Panc1 (cell line): Measurements from ENCODE around the gene COL28A1.
"Not testable (repeated sequence)": the region's sequence is repeated elsewhere in the genome, so short reads cannot be mapped to it uniquely, and the experiment has no call there.

Experiments used
- POLR2AphosphoS5 ChIP-seq: IDR thresholded peaks from 2 replicates; pipeline ENCODE4 v1.6.1; 2012; ENCODE audit warnings: mild to moderate bottlenecking, low read depth, low read length, moderate library complexity
- SIN3A ChIP-seq: IDR thresholded peaks from 2 replicates; pipeline ENCODE4 v1.6.1; 2012; ENCODE audit warnings: low read depth, mild to moderate bottlenecking, low read length, moderate library complexity, borderline replicate concordance; ENCODE audit not compliant: insufficient read depth
- TCF7L2 ChIP-seq: IDR thresholded peaks from 2 replicates; pipeline ENCODE4 v1.6.1; 2011; ENCODE audit warnings: mild to moderate bottlenecking, low read depth, low read length, inconsistent platforms
- TF ChIP-seq, protein P1 (sequence below): fragments of 450-650 bp; IDR thresholded peaks from 2 replicates; pipeline ENCODE4 v1.5.1; 2017; ENCODE audit warnings: mild to moderate bottlenecking
- TF ChIP-seq, protein P2 (sequence below), 2 experiments: IDR thresholded peaks; 2 replicates each; pipeline ENCODE4 v1.6.1; 2011 to 2012; ENCODE audit warnings: low read depth in 2 of 2, control low read depth in 1 of 2, low read length in 1 of 2, mild to moderate bottlenecking in 1 of 2, moderate library complexity in 1 of 2; ENCODE audit not compliant: insufficient read depth in 1 of 2

DNA sequence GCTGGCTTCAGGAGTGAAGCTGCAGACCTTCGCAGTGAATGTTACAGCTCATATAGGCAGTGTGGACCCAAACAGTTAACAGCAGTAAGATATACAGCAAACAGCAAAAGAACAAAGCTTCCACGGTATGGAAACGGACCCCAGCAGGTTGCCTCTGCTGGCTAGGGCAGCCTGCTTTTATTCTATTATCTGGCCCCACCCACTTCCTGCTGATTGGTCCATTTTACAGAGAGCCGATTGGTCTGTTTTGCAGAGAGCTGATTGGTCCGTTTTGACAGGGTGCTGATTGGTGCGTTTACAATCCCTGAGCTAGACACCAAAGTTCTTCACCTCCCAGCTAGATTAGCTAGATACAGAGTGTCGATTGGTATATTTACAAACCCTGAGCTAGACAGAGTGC, 58.0 kb downstream of the COL28A1 start:
- TF ChIP-seq, protein P1, sequence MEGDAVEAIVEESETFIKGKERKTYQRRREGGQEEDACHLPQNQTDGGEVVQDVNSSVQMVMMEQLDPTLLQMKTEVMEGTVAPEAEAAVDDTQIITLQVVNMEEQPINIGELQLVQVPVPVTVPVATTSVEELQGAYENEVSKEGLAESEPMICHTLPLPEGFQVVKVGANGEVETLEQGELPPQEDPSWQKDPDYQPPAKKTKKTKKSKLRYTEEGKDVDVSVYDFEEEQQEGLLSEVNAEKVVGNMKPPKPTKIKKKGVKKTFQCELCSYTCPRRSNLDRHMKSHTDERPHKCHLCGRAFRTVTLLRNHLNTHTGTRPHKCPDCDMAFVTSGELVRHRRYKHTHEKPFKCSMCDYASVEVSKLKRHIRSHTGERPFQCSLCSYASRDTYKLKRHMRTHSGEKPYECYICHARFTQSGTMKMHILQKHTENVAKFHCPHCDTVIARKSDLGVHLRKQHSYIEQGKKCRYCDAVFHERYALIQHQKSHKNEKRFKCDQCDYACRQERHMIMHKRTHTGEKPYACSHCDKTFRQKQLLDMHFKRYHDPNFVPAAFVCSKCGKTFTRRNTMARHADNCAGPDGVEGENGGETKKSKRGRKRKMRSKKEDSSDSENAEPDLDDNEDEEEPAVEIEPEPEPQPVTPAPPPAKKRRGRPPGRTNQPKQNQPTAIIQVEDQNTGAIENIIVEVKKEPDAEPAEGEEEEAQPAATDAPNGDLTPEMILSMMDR: not testable (repeated sequence)
- not testable (repeated sequence) for TF ChIP-seq POLR2AphosphoS5, TCF7L2, SIN3A
- TF ChIP-seq, protein P2, sequence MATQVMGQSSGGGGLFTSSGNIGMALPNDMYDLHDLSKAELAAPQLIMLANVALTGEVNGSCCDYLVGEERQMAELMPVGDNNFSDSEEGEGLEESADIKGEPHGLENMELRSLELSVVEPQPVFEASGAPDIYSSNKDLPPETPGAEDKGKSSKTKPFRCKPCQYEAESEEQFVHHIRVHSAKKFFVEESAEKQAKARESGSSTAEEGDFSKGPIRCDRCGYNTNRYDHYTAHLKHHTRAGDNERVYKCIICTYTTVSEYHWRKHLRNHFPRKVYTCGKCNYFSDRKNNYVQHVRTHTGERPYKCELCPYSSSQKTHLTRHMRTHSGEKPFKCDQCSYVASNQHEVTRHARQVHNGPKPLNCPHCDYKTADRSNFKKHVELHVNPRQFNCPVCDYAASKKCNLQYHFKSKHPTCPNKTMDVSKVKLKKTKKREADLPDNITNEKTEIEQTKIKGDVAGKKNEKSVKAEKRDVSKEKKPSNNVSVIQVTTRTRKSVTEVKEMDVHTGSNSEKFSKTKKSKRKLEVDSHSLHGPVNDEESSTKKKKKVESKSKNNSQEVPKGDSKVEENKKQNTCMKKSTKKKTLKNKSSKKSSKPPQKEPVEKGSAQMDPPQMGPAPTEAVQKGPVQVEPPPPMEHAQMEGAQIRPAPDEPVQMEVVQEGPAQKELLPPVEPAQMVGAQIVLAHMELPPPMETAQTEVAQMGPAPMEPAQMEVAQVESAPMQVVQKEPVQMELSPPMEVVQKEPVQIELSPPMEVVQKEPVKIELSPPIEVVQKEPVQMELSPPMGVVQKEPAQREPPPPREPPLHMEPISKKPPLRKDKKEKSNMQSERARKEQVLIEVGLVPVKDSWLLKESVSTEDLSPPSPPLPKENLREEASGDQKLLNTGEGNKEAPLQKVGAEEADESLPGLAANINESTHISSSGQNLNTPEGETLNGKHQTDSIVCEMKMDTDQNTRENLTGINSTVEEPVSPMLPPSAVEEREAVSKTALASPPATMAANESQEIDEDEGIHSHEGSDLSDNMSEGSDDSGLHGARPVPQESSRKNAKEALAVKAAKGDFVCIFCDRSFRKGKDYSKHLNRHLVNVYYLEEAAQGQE (IDR thresholded peaks at IDR 0.05; ENCODE audit: insufficient read depth in 1 of 2, low read depth in 2 of 2, low read length in 1 of 2): not testable (repeated sequence)
